OCI-LY3 (cell line): Measurements from ENCODE around the gene PRICKLE1.

Experiments
- EZH2phosphoT487 ChIP-seq: fragments of 200-600 bp; shearing (Covaris generic); IDR thresholded peaks from 2 replicates; pipeline ENCODE4 v1.6.1; 2018; ENCODE audit warnings: antibody characterized with exemption, mixed run types, low read depth
- TF ChIP-seq, protein P1 (sequence below): fragments of 200-600, 300-600 bp; sonication (generic); IDR thresholded peaks from 2 replicates; pipeline ENCODE4 v1.5.1; 2014; ENCODE audit warnings: antibody characterized with exemption, low read length, low read depth

DNA sequence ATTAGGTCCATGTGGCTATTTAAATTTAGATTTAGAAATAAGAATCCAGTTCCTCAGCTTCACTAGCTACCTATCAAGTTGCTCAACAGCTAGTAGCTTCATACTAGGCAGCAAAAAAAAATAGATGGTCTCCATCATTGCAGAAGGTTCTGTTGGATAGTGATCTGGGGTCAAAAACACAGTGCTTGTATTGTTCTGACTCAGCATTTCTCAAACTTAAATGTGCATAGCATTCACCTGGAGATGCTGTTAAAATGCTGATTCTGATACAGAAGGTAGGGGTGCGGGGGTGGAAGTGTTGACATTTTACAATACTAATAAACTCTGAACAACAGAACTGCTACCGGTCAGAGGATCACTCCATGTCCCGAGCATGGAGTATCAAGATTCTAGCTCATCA lies 51.3 kb downstream of the PRICKLE1 start:
- TF ChIP-seq, protein P1, sequence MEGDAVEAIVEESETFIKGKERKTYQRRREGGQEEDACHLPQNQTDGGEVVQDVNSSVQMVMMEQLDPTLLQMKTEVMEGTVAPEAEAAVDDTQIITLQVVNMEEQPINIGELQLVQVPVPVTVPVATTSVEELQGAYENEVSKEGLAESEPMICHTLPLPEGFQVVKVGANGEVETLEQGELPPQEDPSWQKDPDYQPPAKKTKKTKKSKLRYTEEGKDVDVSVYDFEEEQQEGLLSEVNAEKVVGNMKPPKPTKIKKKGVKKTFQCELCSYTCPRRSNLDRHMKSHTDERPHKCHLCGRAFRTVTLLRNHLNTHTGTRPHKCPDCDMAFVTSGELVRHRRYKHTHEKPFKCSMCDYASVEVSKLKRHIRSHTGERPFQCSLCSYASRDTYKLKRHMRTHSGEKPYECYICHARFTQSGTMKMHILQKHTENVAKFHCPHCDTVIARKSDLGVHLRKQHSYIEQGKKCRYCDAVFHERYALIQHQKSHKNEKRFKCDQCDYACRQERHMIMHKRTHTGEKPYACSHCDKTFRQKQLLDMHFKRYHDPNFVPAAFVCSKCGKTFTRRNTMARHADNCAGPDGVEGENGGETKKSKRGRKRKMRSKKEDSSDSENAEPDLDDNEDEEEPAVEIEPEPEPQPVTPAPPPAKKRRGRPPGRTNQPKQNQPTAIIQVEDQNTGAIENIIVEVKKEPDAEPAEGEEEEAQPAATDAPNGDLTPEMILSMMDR = no peak
- no peak for TF ChIP-seq EZH2phosphoT487
